Brain microvascular endothelial cell (primary cell): ENCODE measurements around the gene CCT6A.
"Not testable (repeated sequence)": the region's sequence is repeated elsewhere in the genome, so short reads cannot be mapped to it uniquely, and the experiment has no call there.

Source experiments
- DNase-seq: peaks from one replicate; pipeline ENCODE4 v3.0.0-alpha.2; 2020
- H3K27ac ChIP-seq: fragments of 250-450 bp; sonication (Bioruptor Pico); 2 replicates; pipeline ENCODE4 v1.5.1; 2020; ENCODE audit warnings: mild to moderate bottlenecking, moderate library complexity
- H3K27me3 ChIP-seq: fragments of 250-450 bp; sonication (Bioruptor Pico); replicated peaks from 2 replicates; pipeline ENCODE4 v1.5.1; 2020; ENCODE audit warnings: mild to moderate bottlenecking
- H3K36me3 ChIP-seq: fragments of 250-450 bp; sonication (Bioruptor Pico); replicated peaks from 2 replicates; pipeline ENCODE4 v1.5.1; 2020; ENCODE audit warnings: mild to moderate bottlenecking
- H3K4me3 ChIP-seq: 2 replicates; pipeline ENCODE4 v1.5.1; 2011; ENCODE audit warnings: low read depth, mild to moderate bottlenecking, control low read depth, low read length, moderate library complexity
- CTCF ChIP-seq: IDR thresholded peaks from 2 replicates; pipeline ENCODE4 v1.5.1; 2011; ENCODE audit warnings: low read depth, mild to moderate bottlenecking, moderate library complexity, low read length, control low read depth, inconsistent platforms; ENCODE audit errors: missing control alignments
- in situ Hi-C: cut with HindIII; loops from 2 replicates; pipeline ENCODE4 v1.10.0; 2017; ENCODE audit warnings: low sequenced_read_pairs, low pct_ligation_motif_present

The CCT6A gene

GRCh38 chr7:56083150-56083785 is 31.7 kb downstream of the CCT6A start:
- peaks cover 30% of the 10 kb centered on the region for H3K36me3 ChIP-seq
- DNase-seq = no peak
- no peak for TF ChIP-seq CTCF
- no peak overlapping the region for H3K4me3 ChIP-seq
- no peaks in the 10 kb centered on the region for H3K27me3 ChIP-seq
- in situ Hi-C loops = no loop called here
- no peak overlapping the region for H3K27ac ChIP-seq

- peaks cover 6% of the 10 kb centered on the region for H3K36me3 ChIP-seq
- TF ChIP-seq CTCF = no peak
- in situ Hi-C loops = no loop called here
Observed at GRCh38 chr7:56086761-56087160, 35.2 kb downstream of the CCT6A start.

GRCh38 chr7:56087445-56087844 is 35.9 kb downstream of the CCT6A start:
- no peak for DNase-seq
- H3K27me3 ChIP-seq = no peaks in the 10 kb centered on the region
- H3K4me3 ChIP-seq = no peak overlapping the region
- H3K27ac ChIP-seq = no peak overlapping the region
- H3K36me3 ChIP-seq = peaks cover 2% of the 10 kb centered on the region
- no peak for TF ChIP-seq CTCF
- in situ Hi-C loops = no loop called here

More at GRCh38 chr7:56086761-56087160, 35.2 kb downstream of the CCT6A start:
- Histone ChIP-seq H3K4me3 (no peak overlapping the region), H3K27ac (no peak overlapping the region), H3K27me3 (no peaks in the 10 kb centered on the region)
- DNase-seq = no peak

GRCh38 chr7:56091591-56091990 is 40.0 kb downstream of the CCT6A start:
- Histone ChIP-seq H3K27me3 (no peaks in the 10 kb centered on the region), H3K4me3 (no peak overlapping the region), H3K36me3 (no peaks in the 10 kb centered on the region), H3K27ac (no peak overlapping the region)
- TF ChIP-seq CTCF = no peak
- in situ Hi-C loops = no loop called here
- DNase-seq = no peak

- H3K4me3 ChIP-seq, H3K27me3 ChIP-seq, DNase-seq, in situ Hi-C loops, H3K36me3 ChIP-seq, H3K27ac ChIP-seq: not testable (repeated sequence)
Observed at GRCh38 chr7:56092388-56092787, 40.8 kb downstream of the CCT6A start.

GRCh38 chr7:56092789-56093531 is 41.4 kb downstream of the CCT6A start, which contains the start of gene PHKG1:
PHKG1 (minus strand) TSS chr7:56092952; CDS start chr7:56088941, 4,011 bp downstream.
- H3K27ac ChIP-seq = no peak within 1 kb of the TSS
- in situ Hi-C loops = no loop called here
- peak; percentile 66 for TF ChIP-seq CTCF

More at GRCh38 chr7:56092789-56093531, 41.4 kb downstream of the CCT6A start, which contains the start of gene PHKG1:
- no peak within 1 kb of the TSS for H3K4me3 ChIP-seq
- peak; percentile 74 for DNase-seq
- H3K36me3 ChIP-seq = no peaks in the 10 kb centered on the region
- no peaks in the 10 kb centered on the region for H3K27me3 ChIP-seq
